ENCODE measurements around the gene OR5B21.

DNA sequence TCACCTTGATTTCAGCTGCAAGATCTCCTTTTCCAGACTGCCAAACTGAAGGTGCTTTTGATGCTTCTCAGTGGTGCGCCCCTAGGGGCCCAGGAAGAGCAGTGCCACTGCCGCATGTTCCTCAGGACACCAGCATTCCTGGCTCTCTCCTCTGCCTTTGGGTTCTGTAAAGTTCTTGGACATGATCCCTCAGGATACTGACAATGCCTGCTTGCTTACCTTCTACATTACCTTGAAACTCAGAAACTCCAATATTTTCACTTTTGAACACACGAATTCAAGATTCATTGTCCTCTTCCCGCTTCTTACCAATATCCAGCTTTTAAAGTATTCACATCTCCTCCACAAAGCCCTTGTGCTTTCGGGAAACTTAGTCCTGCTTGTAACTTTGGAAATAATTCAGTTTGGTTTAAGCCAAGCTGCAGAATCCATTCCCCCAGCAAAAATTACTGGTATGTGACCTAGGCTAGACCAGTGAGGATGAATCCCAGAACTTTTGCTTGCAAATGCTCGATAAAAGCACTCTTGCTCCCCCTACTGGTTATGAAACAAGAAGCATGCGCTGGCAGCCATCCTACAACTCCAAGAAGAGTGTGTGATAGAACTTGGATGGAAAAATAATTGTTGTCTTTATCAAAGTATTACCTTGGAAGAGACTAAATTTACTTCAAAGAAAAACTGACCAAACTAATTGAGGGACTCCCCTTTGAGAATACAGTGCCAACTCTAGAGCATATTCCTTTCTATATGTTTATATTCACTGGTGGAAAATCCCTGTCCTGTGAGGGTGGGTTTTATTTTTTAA is 16.5 kb upstream of the OR5B21 start:
- TF ChIP-seq EZH2 (IDR thresholded peaks at IDR 0.05; ENCODE audit: insufficient read depth, poor library complexity, severe bottlenecking) (no peak), EZH2phosphoT487 (IDR thresholded peaks at IDR 0.05; ENCODE audit: insufficient read depth, low read depth) (no peak)

All from GM23248 (cell line).